Measurements from ENCODE around the gene SLC16A4. TPM values are rescaled to one million over a fixed set of nuclear protein-coding genes. Genes with fewer than 3 reads are reported as not detected.

Gene SLC16A4
- total RNA-seq, 4 donors from 2014 or later: 0.88 to 4.5 (median 4.2) TPM; not detected in 1

DNA sequence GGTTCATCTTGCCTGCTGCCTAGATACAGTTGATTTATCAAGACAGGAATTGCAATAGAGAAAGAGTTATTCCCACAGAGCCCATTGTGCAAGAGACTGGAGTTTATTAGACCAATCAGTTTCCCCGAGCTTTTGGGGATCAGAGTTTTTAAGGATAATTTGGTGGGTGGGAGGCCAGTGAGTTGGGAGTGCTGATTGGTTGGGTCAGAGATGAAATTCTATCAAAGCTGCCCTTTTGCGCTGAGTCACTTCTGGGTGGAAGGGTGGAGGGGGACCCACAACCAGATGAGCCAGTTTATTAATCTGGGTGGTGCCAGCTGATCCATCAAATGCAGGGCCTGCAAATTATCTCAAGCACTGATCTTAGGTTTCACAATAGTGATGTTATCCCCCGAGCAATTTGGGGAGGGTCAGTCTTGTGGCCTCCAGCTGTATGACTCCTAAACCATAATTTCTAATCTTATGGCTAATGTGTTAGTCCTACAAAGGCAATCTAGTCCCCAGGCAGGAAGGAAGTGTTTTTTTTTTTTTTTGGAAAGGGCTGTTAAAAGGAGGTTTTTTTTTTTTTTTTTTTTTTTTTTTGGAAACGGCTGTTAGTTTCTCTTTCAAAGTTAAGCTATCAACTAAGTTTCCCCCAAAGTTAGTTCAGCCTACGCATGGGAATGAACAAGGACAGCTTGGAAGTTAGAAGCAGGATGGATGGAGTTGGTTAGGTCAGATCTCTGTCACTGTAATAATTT is 7.4 kb downstream of the SLC16A4 start:
- peaks cover 0 to 21% (median 12%) of the 10 kb centered on the region in 3 donors for H3K4me1 ChIP-seq
- H3K27me3 ChIP-seq: no peaks in the 10 kb centered on the region
- 54 to 65% methylated on average over 5 of the region's 5 CpGs for WGBS, 2 donors
- DNase-seq: no peak
- H3K4me3 ChIP-seq: no peak overlapping the region
- no peaks in the 10 kb centered on the region for H3K9me3 ChIP-seq
- intact Hi-C loops (cut with DNase I): no loop called here
- H3K27ac ChIP-seq: peak overlapping the region in 3 of 4 donors; percentile 26 to 64 (median 39)
- TF ChIP-seq, protein P1, sequence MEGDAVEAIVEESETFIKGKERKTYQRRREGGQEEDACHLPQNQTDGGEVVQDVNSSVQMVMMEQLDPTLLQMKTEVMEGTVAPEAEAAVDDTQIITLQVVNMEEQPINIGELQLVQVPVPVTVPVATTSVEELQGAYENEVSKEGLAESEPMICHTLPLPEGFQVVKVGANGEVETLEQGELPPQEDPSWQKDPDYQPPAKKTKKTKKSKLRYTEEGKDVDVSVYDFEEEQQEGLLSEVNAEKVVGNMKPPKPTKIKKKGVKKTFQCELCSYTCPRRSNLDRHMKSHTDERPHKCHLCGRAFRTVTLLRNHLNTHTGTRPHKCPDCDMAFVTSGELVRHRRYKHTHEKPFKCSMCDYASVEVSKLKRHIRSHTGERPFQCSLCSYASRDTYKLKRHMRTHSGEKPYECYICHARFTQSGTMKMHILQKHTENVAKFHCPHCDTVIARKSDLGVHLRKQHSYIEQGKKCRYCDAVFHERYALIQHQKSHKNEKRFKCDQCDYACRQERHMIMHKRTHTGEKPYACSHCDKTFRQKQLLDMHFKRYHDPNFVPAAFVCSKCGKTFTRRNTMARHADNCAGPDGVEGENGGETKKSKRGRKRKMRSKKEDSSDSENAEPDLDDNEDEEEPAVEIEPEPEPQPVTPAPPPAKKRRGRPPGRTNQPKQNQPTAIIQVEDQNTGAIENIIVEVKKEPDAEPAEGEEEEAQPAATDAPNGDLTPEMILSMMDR (IDR thresholded peaks at IDR 0.05): no peak
- no peak for TF ChIP-seq POLR2A (IDR thresholded peaks at IDR 0.05)
- H3K36me3 ChIP-seq: peaks cover 0 to 43% (median 4%) of the 10 kb centered on the region in 3 donors

DNA sequence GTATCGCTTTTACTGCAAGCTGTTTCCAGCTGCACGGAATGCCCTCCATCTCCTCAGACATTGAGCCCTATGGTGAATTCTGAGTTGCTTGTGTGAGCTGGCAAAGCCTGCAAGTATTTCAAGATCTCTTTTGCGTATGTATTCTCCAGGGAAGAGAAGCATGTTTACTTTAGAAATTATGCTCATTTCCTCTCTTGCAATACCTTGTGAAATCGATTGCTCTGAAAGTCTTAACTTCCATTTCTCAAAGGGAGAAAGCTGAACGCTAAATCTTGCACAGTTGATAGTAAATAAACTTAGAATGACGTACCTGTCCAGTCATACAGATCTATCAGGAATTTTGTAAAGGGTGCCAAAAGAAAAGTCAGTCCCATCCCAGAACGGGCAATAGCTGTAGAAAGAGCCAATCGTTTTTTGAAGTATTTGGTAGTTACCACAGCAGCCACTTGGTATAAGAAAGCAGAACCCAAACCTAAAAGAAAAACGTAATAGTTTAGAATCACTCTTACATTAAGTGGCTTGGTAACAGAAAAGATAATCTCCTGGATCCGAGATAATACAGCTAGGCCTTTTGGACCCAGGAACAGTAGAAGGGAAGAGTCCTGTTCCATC is 10.0 kb downstream of the SLC16A4 start:
- TF ChIP-seq POLR2A (IDR thresholded peaks at IDR 0.05): no peak
- TF ChIP-seq, protein P1 (IDR thresholded peaks at IDR 0.05): no peak
- Histone ChIP-seq H3K27ac (peak overlapping the region in 3 of 4 donors; percentile 16 to 65 (median 31)), H3K36me3 (peaks cover 0 to 62% (median 0%) of the 10 kb centered on the region in 3 donors), H3K4me3 (no peak overlapping the region), H3K4me1 (peaks cover 0 to 21% (median 12%) of the 10 kb centered on the region in 3 donors), H3K9me3 (no peaks in the 10 kb centered on the region), H3K27me3 (no peaks in the 10 kb centered on the region)
- DNase-seq: no peak
- 63 to 81% methylated on average over 10 of the region's 10 CpGs for WGBS, 2 donors
- intact Hi-C loops (cut with DNase I): no loop called here

DNA sequence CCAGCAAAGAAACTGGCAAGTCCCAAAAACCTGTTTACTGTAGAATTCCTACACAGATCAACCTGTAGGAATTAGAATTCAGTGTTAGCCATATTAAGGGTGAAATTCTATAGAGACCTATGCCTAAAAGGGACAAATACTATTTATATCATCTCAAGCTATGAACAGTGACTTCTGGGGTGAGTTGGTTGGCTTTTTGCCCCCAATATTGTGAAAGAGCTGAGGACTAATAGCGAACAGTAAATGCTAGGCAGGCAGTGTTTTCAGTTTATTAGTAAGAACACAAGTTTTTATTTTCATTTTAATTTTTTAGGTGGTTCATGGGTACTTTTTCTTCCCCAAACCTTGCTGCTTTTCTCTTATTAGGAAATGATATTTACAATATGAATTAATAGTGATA is 15.3 kb downstream of the SLC16A4 start:
- no peaks in the 10 kb centered on the region for H3K27me3 ChIP-seq
- no peak for DNase-seq
- H3K4me3 ChIP-seq: no peak overlapping the region
- H3K9me3 ChIP-seq: no peaks in the 10 kb centered on the region
- WGBS, 2 donors: 89 to 92% methylated on average over 1 of the region's 1 CpG
- intact Hi-C loops (cut with DNase I): no loop called here
- TF ChIP-seq POLR2A (IDR thresholded peaks at IDR 0.05): no peak
- TF ChIP-seq, protein P1 (IDR thresholded peaks at IDR 0.05): no peak
- no peaks in the 10 kb centered on the region for H3K4me1 ChIP-seq
- peaks cover 0 to 91% (median 3%) of the 10 kb centered on the region in 3 donors for H3K36me3 ChIP-seq
- H3K27ac ChIP-seq: no peak overlapping the region

DNA sequence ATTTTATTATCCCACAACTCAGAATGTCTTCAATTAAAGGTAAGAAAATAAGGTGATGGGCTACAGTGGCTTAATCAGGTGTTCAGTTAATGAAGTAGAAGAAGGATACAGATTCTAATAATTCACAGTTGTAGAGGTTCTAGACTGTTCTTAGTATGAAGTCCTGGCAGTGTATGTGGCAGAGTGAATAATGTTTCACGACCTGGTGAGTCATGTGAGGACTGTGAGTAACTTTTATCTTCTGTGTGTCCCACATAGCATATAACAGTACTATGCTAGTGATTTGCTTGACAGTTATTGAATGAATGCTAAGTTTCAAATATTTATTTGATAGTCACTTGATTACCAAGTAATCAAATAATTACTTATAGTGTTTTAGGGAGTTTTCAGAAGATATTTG is 20.0 kb downstream of the SLC16A4 start:
- Histone ChIP-seq H3K9me3 (no peaks in the 10 kb centered on the region), H3K27ac (no peak overlapping the region), H3K4me1 (no peaks in the 10 kb centered on the region), H3K27me3 (no peaks in the 10 kb centered on the region), H3K36me3 (peaks cover 0 to 73% (median 3%) of the 10 kb centered on the region in 3 donors), H3K4me3 (no peak overlapping the region)
- WGBS, 2 donors: 12 to 16% methylated on average over 1 of the region's 1 CpG
- intact Hi-C loops (cut with DNase I): no loop called here
- TF ChIP-seq, protein P1 (IDR thresholded peaks at IDR 0.05): no peak
- TF ChIP-seq POLR2A (IDR thresholded peaks at IDR 0.05): no peak
- no peak for DNase-seq

- Histone ChIP-seq H3K4me1 (no peaks in the 10 kb centered on the region), H3K9me3 (no peaks in the 10 kb centered on the region), H3K36me3 (peaks cover 0 to 69% (median 0%) of the 10 kb centered on the region in 3 donors), H3K4me3 (no peak overlapping the region), H3K27ac (no peak overlapping the region), H3K27me3 (no peaks in the 10 kb centered on the region)
- WGBS, 2 donors: 87 to 98% methylated on average over 3 of the region's 3 CpGs
- no peak for TF ChIP-seq POLR2A (IDR thresholded peaks at IDR 0.05)
- TF ChIP-seq, protein P1 (IDR thresholded peaks at IDR 0.05): no peak
- intact Hi-C loops (cut with DNase I): no loop called here
- no peak for DNase-seq
Observed at GRCh38 chr1:110364221-110364620, 26.6 kb downstream of the SLC16A4 start.
